Keratinocyte (primary cell): ENCODE measurements around the gene RANGRF. TPM values are rescaled to one million over a fixed set of nuclear protein-coding genes. Genes with fewer than 3 reads are reported as not detected.

ENCODE experiments used
- DNase-seq: peaks from one replicate; pipeline ENCODE4 v3.0.0-alpha.2; 2011; ENCODE audit warnings: low read depth, missing footprints, low spot score
- FAIRE-seq: peaks from 2 replicates; lab custom pipeline; 2011; peaks lifted over from hg19 to GRCh38; lab: Jason Lieb, UNC
- H2AFZ ChIP-seq: 2 replicates; pipeline ENCODE4 v1.6.0; 2012; ENCODE audit warnings: low read length, control low read depth, inconsistent platforms; ENCODE audit not compliant: control insufficient read depth
- H3K27ac ChIP-seq: 2 replicates; pipeline ENCODE4 v1.5.1; 2011; ENCODE audit warnings: low read length; ENCODE audit not compliant: control insufficient read depth, insufficient read depth
- H3K27me3 ChIP-seq: 3 replicates; pipeline ENCODE4 v1.6.0; 2011; ENCODE audit warnings: low read length; ENCODE audit not compliant: control insufficient read depth, insufficient read depth; ENCODE audit errors: extremely low read depth
- H3K36me3 ChIP-seq, 2 experiments: 2 replicates in 1 of 2; 3 replicates in 1 of 2; pipeline ENCODE4 v1.5.1; 2011; ENCODE audit warnings: low read length in 2 of 2, mild to moderate bottlenecking in 1 of 2; ENCODE audit not compliant: control insufficient read depth in 2 of 2, insufficient read depth in 2 of 2; ENCODE audit errors: extremely low read depth in 1 of 2
- H3K4me1 ChIP-seq: 3 replicates; pipeline ENCODE4 v1.5.1; 2011; ENCODE audit warnings: low read length; ENCODE audit not compliant: control insufficient read depth, insufficient read depth; ENCODE audit errors: extremely low read depth
- H3K4me2 ChIP-seq: 3 replicates; pipeline ENCODE4 v1.6.0; 2011; ENCODE audit warnings: low read depth, low read length; ENCODE audit not compliant: control insufficient read depth, insufficient read depth; ENCODE audit errors: extremely low read depth
- H3K4me3 ChIP-seq, 3 experiments: fragments of 200-600 bp in 1 of 3; sonication (generic) in 1 of 3; 2 replicates in 2 of 3; 3 replicates in 1 of 3; pipeline ENCODE4 v1.5.1; 2011 to 2016; ENCODE audit warnings: low read length in 3 of 3, mild to moderate bottlenecking in 3 of 3, control low read depth in 2 of 3, inconsistent platforms in 1 of 3, low read depth in 1 of 3, mixed read lengths in 1 of 3, mixed run types in 1 of 3, moderate library complexity in 1 of 3; ENCODE audit not compliant: control insufficient read depth in 2 of 3, insufficient read depth in 2 of 3; ENCODE audit errors: extremely low read depth in 1 of 3
- H3K79me2 ChIP-seq: 2 replicates; pipeline ENCODE4 v1.6.0; 2012; ENCODE audit warnings: low read length; ENCODE audit not compliant: control insufficient read depth, insufficient read depth
- H3K9ac ChIP-seq: 3 replicates; pipeline ENCODE4 v1.6.0; 2011; ENCODE audit warnings: low read length; ENCODE audit not compliant: control insufficient read depth, insufficient read depth; ENCODE audit errors: extremely low read depth
- H3K9me1 ChIP-seq: 3 replicates; pipeline ENCODE4 v1.6.0; 2011; ENCODE audit warnings: low read length; ENCODE audit not compliant: control insufficient read depth, insufficient read depth; ENCODE audit errors: extremely low read depth
- H3K9me3 ChIP-seq: 2 replicates; pipeline ENCODE4 v1.5.1; 2012; ENCODE audit warnings: low read depth, low read length; ENCODE audit not compliant: control insufficient read depth
- H4K20me1 ChIP-seq: 3 replicates; pipeline ENCODE4 v1.6.0; 2011; ENCODE audit warnings: low read length; ENCODE audit not compliant: control insufficient read depth, insufficient read depth; ENCODE audit errors: extremely low read depth
- CTCF ChIP-seq, 3 experiments: IDR thresholded peaks in 1 of 3; conservative IDR thresholded peaks in 1 of 3; optimal IDR thresholded peaks in 1 of 3; 2 replicates in 2 of 3; 3 replicates in 1 of 3; pipeline versions ENCODE3 to v1.5.1; 2011; ENCODE audit warnings: low read length in 3 of 3, mild to moderate bottlenecking in 3 of 3, moderate library complexity in 2 of 3, control low read depth in 1 of 3, inconsistent platforms in 1 of 3; ENCODE audit not compliant: insufficient read depth in 2 of 3; ENCODE audit errors: extremely low read depth in 1 of 3
- EZH2 ChIP-seq: IDR thresholded peaks from one replicate; pipeline ENCODE4 v1.6.1; 2012; ENCODE audit warnings: inconsistent platforms, mild to moderate bottlenecking, low read length, moderate library complexity
- dilution Hi-C: fragments of 300-500 bp; cut with MboI; formaldehyde crosslinking; loops from one replicate; pipeline ENCODE4 v1.7.0; 2020; ENCODE audit warnings: low sequenced_read_pairs; ENCODE audit not compliant: extremely low pct_ligation_motif_present
- polyA plus RNA-seq, 5 experiments: library from polyadenylated mRNA; depleted of rRNA in 3 of 5; stranded (reverse) in 3 of 5; stranded (forward) in 1 of 5; unstranded in 1 of 5; fragments of >200 nt; gene quantifications; 1 replicate in 1 of 5; 2 replicates in 3 of 5; 3 replicates in 1 of 5; pipeline versions ENCODE4 v1.2.1 to v1.2.3, GENCODE V29; 2011 to 2012; ENCODE audit warnings: missing spikeins in 2 of 5, low read depth in 1 of 5, low replicate concordance in 1 of 5

Gene RANGRF
- polyA plus RNA-seq, 1 donor (not counting 4 experiments of a cell fraction or from before 2014, with no cell fraction given): 24.4 TPM

DNA sequence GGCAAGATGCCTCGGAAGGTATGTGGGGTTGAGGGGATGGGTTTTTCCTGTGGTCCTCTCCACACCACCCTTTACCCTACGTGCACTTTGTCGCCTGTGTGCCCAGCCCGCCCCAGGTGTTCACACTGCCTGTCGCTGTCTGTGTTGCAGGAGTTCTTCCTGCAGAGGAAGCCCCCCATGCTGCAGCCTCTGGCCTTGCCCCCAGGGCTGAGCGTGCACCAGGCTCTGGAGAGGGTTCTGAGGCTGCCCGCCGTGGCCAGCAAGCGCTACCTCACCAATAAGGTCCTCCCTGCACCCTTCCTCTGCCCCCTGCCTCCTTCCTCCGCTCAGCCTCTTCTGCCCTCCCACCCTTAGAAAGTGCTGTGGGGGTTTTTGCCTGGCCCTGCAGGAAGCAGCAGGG, 24.1 kb upstream of the RANGRF start:
- no peak for FAIRE-seq
- Histone ChIP-seq H3K9ac (no peak overlapping the region), H3K9me1 (no peaks in the 10 kb centered on the region), H2AFZ (no peak overlapping the region), H3K4me2 (no peak overlapping the region), H4K20me1 (no peaks in the 10 kb centered on the region), H3K36me3 (peaks cover 10 to 18% of the 10 kb centered on the region in 2 experiments), H3K9me3 (no peaks in the 10 kb centered on the region), H3K4me3 (no peak overlapping the region), H3K79me2 (no peaks in the 10 kb centered on the region), H3K27ac (no peak overlapping the region), H3K27me3 (no peaks in the 10 kb centered on the region), H3K4me1 (no peaks in the 10 kb centered on the region)
- dilution Hi-C loops: no loop called here
- DNase-seq: no peak
- TF ChIP-seq EZH2 (no peak), CTCF (optimal IDR thresholded peaks at IDR 0.05 in 1 of 3, IDR thresholded peaks at IDR 0.05 in 1 of 3, conservative IDR thresholded peaks at IDR 0.05 in 1 of 3; ENCODE audit: extremely low read depth in 1 of 3, insufficient read depth in 2 of 3, low read length in 3 of 3) (no peak)

- FAIRE-seq (no peak), DNase-seq (no peak)
- Histone ChIP-seq H3K9ac (no peak overlapping the region), H3K9me1 (no peaks in the 10 kb centered on the region), H2AFZ (no peak overlapping the region), H3K4me1 (no peaks in the 10 kb centered on the region), H3K36me3 (peaks cover 13 to 19% of the 10 kb centered on the region in 2 experiments), H3K4me2 (no peak overlapping the region), H3K4me3 (no peak overlapping the region), H3K9me3 (no peaks in the 10 kb centered on the region), H3K27me3 (no peaks in the 10 kb centered on the region), H3K27ac (no peak overlapping the region), H4K20me1 (no peaks in the 10 kb centered on the region), H3K79me2 (no peaks in the 10 kb centered on the region)
- dilution Hi-C loops: no loop called here
- no peak for TF ChIP-seq CTCF (optimal IDR thresholded peaks at IDR 0.05 in 1 of 3, IDR thresholded peaks at IDR 0.05 in 1 of 3, conservative IDR thresholded peaks at IDR 0.05 in 1 of 3; ENCODE audit: extremely low read depth in 1 of 3, insufficient read depth in 2 of 3, low read length in 3 of 3)
- TF ChIP-seq EZH2: no peak
Measured at GRCh38 chr17:8264836-8265542, 23.5 kb upstream of the RANGRF start.
